Endothelial cell of umbilical vein (primary cell): ENCODE data around the gene PDCD11. TPM values are rescaled to one million over a fixed set of nuclear protein-coding genes. Genes with fewer than 3 reads are reported as not detected.

ENCODE experiments used
- BruUV-seq: library from RNA; stranded (reverse); fragments of 400-500 nt; replicated peaks from 2 replicates; lab custom pipeline; 2021; lab: Mats Ljungman, UMichigan
- CTCF ChIA-PET: fragments of 300-600, 350-600 bp; sonication (Branson Sonifier 250); formaldehyde crosslinking; loops from one replicate; lab custom pipeline; 2021; ENCODE audit warnings: antibody characterized with exemption, inconsistent platforms; lab: Charles Lee
- POLR2A ChIA-PET: fragments of 300-600, 350-600 bp; sonication (Branson Sonifier 250); formaldehyde crosslinking; loops from one replicate; lab custom pipeline; 2021; ENCODE audit warnings: antibody characterized with exemption, inconsistent platforms; lab: Charles Lee
- DNase-seq: peaks from one replicate; pipeline ENCODE4 v3.0.0-alpha.2; 2011; ENCODE audit warnings: low read depth, low spot score
- FAIRE-seq: peaks from 2 replicates; lab custom pipeline; 2011; peaks lifted over from hg19 to GRCh38; lab: Jason Lieb, UNC
- H2AFZ ChIP-seq: 2 replicates; pipeline ENCODE4 v1.6.0; 2012; ENCODE audit warnings: low read depth, low read length, control low read depth, inconsistent platforms
- H3K27ac ChIP-seq: 2 replicates; pipeline ENCODE4 v1.5.1; 2011; ENCODE audit warnings: low read depth, mild to moderate bottlenecking, control low read depth, low read length, moderate library complexity; ENCODE audit not compliant: insufficient read depth
- H3K27me3 ChIP-seq, 2 experiments: 2 replicates each; pipeline versions ENCODE4 v1.6.0 to v1.6.1; 2011; ENCODE audit warnings: low read length in 2 of 2, mixed read lengths in 1 of 2; ENCODE audit not compliant: control insufficient read depth in 2 of 2, insufficient read depth in 2 of 2
- H3K36me3 ChIP-seq, 2 experiments: 2 replicates in 1 of 2; 3 replicates in 1 of 2; pipeline ENCODE4 v1.5.1; 2011; ENCODE audit warnings: low read length in 2 of 2, mild to moderate bottlenecking in 1 of 2, moderate library complexity in 1 of 2; ENCODE audit not compliant: control insufficient read depth in 2 of 2, insufficient read depth in 2 of 2; ENCODE audit errors: extremely low read depth in 1 of 2
- H3K4me1 ChIP-seq: 3 replicates; pipeline ENCODE4 v1.5.1; 2011; ENCODE audit warnings: mild to moderate bottlenecking, low read length; ENCODE audit not compliant: control insufficient read depth, insufficient read depth; ENCODE audit errors: extremely low read depth
- H3K4me2 ChIP-seq: 2 replicates; pipeline ENCODE4 v1.6.1; 2011; ENCODE audit warnings: low read length, control low read depth, mixed read lengths; ENCODE audit not compliant: insufficient read depth
- H3K4me3 ChIP-seq, 3 experiments: fragments of 200-600 bp in 1 of 3; sonication (generic), shearing (Covaris generic) in 1 of 3; replicated peaks in 1 of 3; 2 replicates each; pipeline ENCODE4 v1.5.1; 2011 to 2016; ENCODE audit warnings: control low read depth in 3 of 3, low read length in 3 of 3, mild to moderate bottlenecking in 2 of 3, inconsistent platforms in 1 of 3, low read depth in 1 of 3, moderate library complexity in 1 of 3; ENCODE audit not compliant: insufficient read depth in 1 of 3
- H3K79me2 ChIP-seq: 2 replicates; pipeline ENCODE4 v1.6.0; 2012; ENCODE audit warnings: low read length, inconsistent platforms; ENCODE audit not compliant: control insufficient read depth, insufficient read depth
- H3K9ac ChIP-seq: replicated peaks from 2 replicates; pipeline ENCODE3; 2011; ENCODE audit warnings: low read length, control low read depth; ENCODE audit not compliant: insufficient read depth; ENCODE audit errors: extremely low read depth
- H3K9me1 ChIP-seq: replicated peaks from 3 replicates; pipeline ENCODE4 v1.6.0; 2011; ENCODE audit warnings: mild to moderate bottlenecking, low read length; ENCODE audit not compliant: control insufficient read depth, insufficient read depth; ENCODE audit errors: extremely low read depth
- H3K9me3 ChIP-seq: replicated peaks from 2 replicates; pipeline ENCODE4 v1.5.1; 2012; ENCODE audit warnings: low read length, inconsistent platforms; ENCODE audit not compliant: control insufficient read depth, insufficient read depth
- H4K20me1 ChIP-seq: replicated peaks from 2 replicates; pipeline ENCODE3; 2011; ENCODE audit warnings: mild to moderate bottlenecking, low read length; ENCODE audit not compliant: control insufficient read depth, insufficient read depth; ENCODE audit errors: extremely low read depth
- EZH2 ChIP-seq: IDR thresholded peaks from 2 replicates; pipeline ENCODE4 v1.6.1; 2012; ENCODE audit warnings: borderline replicate concordance, low read depth, mild to moderate bottlenecking, moderate library complexity, low read length, inconsistent platforms; ENCODE audit not compliant: severe bottlenecking
- FOS ChIP-seq: IDR thresholded peaks from 2 replicates; pipeline ENCODE4 v1.6.1; 2011; ENCODE audit warnings: mild to moderate bottlenecking, low read length, moderate library complexity, borderline replicate concordance; ENCODE audit not compliant: insufficient read depth
- GATA2 ChIP-seq: IDR thresholded peaks from 2 replicates; pipeline ENCODE4 v1.7.0; 2011; ENCODE audit warnings: low read depth, mild to moderate bottlenecking, moderate library complexity, mixed read lengths, low read length; ENCODE audit not compliant: insufficient read length, insufficient read depth
- MAX ChIP-seq: IDR thresholded peaks from 2 replicates; pipeline ENCODE4 v1.6.1; 2011; ENCODE audit not compliant: insufficient read depth, insufficient read length
- POLR2A ChIP-seq: IDR thresholded peaks from 2 replicates; pipeline ENCODE4 v1.6.1; 2012; ENCODE audit warnings: low read depth, mild to moderate bottlenecking, control low read depth, low read length
- POLR2AphosphoS5 ChIP-seq: IDR thresholded peaks from 2 replicates; pipeline ENCODE4 v1.6.1; 2012; ENCODE audit warnings: low read depth, mild to moderate bottlenecking, control low read depth, low read length, moderate library complexity; ENCODE audit not compliant: insufficient read depth
- dilution Hi-C: fragments of 300-500 bp; cut with MboI; formaldehyde crosslinking; loops from one replicate; pipeline ENCODE4 v1.15.0; 2019; ENCODE audit warnings: low sequenced_read_pairs; ENCODE audit not compliant: extremely low pct_ligation_motif_present
- intact Hi-C: fragments of 100-400 bp; cut with micrococcal nuclease; formaldehyde crosslinking; loops from one replicate; pipeline ENCODE4 v1.10.0; 2022
- polyA plus RNA-seq, 4 experiments: library from polyadenylated mRNA; depleted of rRNA in 3 of 4; stranded (reverse) in 3 of 4; unstranded in 1 of 4; fragments of >200 nt; gene quantifications; 2 replicates each; pipeline versions ENCODE4 v1.2.1 to v1.2.3, GENCODE V29; 2011 to 2012; ENCODE audit warnings: missing spikeins in 1 of 4
- total RNA-seq: library from RNA; stranded (reverse); gene quantifications from 2 replicates; pipeline ENCODE4 v1.2.3, GENCODE V29; 2021

The PDCD11 gene
- total and polyA plus RNA-seq, 2 donors (not counting 3 experiments of a cell fraction or from before 2014, with no cell fraction given) = 12.6 to 52.7 TPM

GRCh38 chr10:103469201-103469600 is 72.8 kb downstream of the PDCD11 start:
- Histone ChIP-seq H3K9me3 (no peaks in the 10 kb centered on the region), H3K4me2 (no peak overlapping the region), H3K27me3 (peaks cover 1 to 6% of the 10 kb centered on the region in 2 experiments), H3K9me1 (no peaks in the 10 kb centered on the region), H3K79me2 (no peaks in the 10 kb centered on the region), H3K27ac (no peak overlapping the region), H4K20me1 (no peaks in the 10 kb centered on the region), H2AFZ (no peak overlapping the region), H3K4me1 (no peaks in the 10 kb centered on the region), H3K9ac (no peak overlapping the region), H3K36me3 (no peaks in the 10 kb centered on the region), H3K4me3 (no peak overlapping the region)
- intact Hi-C loops = no loop called here
- dilution Hi-C loops = no loop called here
- CTCF ChIA-PET = interaction anchor here (0.7 to 1.5 kb wide), 5 partner anchors 11 to 24 kb away, joined by 3 to 5 read pairs (median 3); no protein-coding TSS in a partner anchor
- POLR2A ChIA-PET = no interaction called here
- no peak for FAIRE-seq
- DNase-seq = no peak
- TF ChIP-seq EZH2 = no peak
- no peak for TF ChIP-seq POLR2A
- no peak for TF ChIP-seq GATA2
- TF ChIP-seq POLR2AphosphoS5 = no peak
- no peak for TF ChIP-seq FOS
- no peak for TF ChIP-seq MAX
- no TSS peak for BruUV-seq
